Posterior vena cava (tissue), 2 donors: Measurements from ENCODE around the gene ASB3. TPM values are rescaled to one million over a fixed set of nuclear protein-coding genes. Genes with fewer than 3 reads are reported as not detected.
"Not testable (repeated sequence)": the region's sequence is repeated elsewhere in the genome, so short reads cannot be mapped to it uniquely, and the experiment has no call there.

Source experiments
- DNase-seq: peaks from one replicate; pipeline ENCODE4 v3.0.0-alpha.2; 2020; ENCODE audit warnings: low spot score
- intact Hi-C, 2 donors: fragments of 100-400 bp; cut with DNase I; formaldehyde crosslinking; loops; one replicate each; pipeline versions ENCODE4 v1.14.1 to v1.14.2; 2022 to 2023
- total RNA-seq, 2 donors: library from RNA; stranded (reverse); fragmentation: NEBNext Ultra II Directional; extraction: Animal tissue kit (Norgen Biotek cat#: 25700); gene quantifications; one replicate each; pipeline ENCODE4 v1.2.1, GENCODE V29; 2021
- donor health status: DM: yes; HTN: yes; CAD: no.
- donor health status: DM: yes; HTN: yes; CAD: no.

Gene ASB3
- total RNA-seq, 2 donors from 2014 or later = 12.4 to 13.0 TPM

DNA sequence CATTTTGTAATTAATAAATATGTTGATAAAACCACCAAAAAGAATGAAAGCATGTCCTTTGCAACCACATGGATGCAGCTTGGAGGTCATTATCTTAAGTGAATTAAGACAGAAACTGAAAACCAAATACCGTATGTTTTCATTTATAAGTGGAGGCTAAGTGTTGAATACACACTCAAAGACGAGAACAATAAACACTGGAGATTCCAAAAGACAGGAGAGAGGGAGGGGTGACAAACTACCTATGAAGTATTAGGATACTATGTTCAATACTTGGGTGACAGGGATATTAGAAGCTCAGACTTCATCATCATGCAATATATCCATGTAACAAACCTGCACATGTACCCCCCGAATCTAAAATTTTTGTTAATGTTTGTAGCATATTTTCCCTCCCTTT lies 7.1 kb upstream of the ASB3 start:
- DNase-seq = no peak
- intact Hi-C loops = no loop called here

GRCh38 chr2:53793261-53793660 lies 6.5 kb upstream of the ASB3 start:
- no peak for DNase-seq

GRCh38 chr2:53787614-53788289 lies 999 bp upstream of the ASB3 start:
- no peak for DNase-seq
- intact Hi-C loops = no loop called here

More at GRCh38 chr2:53793261-53793660, 6.5 kb upstream of the ASB3 start:
- intact Hi-C loops = no loop called here

DNA sequence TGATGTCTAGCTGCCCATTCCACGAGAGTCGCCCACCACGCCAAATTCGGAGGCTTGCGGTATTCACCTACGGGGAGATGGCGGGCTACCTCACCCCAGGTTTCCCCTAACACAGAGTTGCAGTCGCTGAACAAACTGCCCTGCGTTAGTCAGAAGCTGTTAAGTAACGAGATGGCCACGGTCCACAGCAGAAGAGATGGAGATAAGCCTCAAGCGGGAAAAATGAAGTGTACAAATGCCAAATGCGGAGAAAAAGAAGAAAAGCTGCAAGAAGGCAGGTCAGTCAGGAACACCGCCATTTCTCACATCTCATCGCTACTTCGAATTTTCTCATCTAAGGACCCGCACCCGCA lies 425 bp downstream of the ASB3 start:
- no peak for DNase-seq
- intact Hi-C loops = no loop called here

DNA sequence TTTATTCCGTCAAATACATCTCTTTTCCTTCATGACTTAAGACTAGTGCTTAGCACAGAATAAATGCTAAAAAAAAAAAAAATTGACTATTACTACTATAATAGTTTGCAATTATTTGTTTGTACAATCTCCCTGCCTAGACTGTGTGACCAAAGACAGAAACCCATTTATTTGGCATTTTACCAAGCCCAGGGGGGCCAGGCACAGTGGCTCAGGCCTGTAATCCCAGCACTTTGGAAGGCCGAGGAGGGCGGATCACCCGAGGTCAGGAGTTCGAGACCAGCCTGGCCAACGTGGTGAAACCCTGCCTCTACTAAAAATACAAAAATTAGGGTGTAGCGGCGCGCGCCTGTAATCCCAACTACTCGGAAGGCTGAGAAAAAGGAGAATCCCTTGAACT lies 1.4 kb downstream of the ASB3 start:
- no peak for DNase-seq

GRCh38 chr2:53784436-53784835 lies 2.3 kb downstream of the ASB3 start:
- no peak for DNase-seq
- intact Hi-C loops = no loop called here

More for the DNA sequence above, 1.4 kb downstream of the ASB3 start:
- intact Hi-C loops = no loop called here

GRCh38 chr2:53782676-53783075 lies 4.1 kb downstream of the ASB3 start:
- intact Hi-C loops = no loop called here
- no peak for DNase-seq

DNA sequence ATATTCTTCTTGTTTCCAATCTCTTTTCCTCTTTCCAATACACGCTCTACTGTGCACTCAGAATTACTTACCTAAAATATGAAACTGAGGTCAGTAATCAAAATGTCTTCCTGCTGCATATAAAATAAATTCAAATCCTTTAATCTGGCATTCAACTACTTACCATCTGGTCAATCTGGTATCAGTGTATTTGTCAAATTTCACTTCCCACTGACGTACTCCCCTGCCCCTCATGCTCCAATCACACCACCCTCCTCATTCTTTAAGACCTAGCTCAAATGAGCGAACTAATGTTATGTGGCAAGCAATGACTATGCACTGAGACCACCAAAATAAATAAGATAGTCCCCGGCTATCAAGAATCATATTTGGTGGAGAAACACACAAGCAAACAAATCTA lies 6.7 kb downstream of the ASB3 start:
- no peak for DNase-seq
- intact Hi-C loops = no loop called here

DNA sequence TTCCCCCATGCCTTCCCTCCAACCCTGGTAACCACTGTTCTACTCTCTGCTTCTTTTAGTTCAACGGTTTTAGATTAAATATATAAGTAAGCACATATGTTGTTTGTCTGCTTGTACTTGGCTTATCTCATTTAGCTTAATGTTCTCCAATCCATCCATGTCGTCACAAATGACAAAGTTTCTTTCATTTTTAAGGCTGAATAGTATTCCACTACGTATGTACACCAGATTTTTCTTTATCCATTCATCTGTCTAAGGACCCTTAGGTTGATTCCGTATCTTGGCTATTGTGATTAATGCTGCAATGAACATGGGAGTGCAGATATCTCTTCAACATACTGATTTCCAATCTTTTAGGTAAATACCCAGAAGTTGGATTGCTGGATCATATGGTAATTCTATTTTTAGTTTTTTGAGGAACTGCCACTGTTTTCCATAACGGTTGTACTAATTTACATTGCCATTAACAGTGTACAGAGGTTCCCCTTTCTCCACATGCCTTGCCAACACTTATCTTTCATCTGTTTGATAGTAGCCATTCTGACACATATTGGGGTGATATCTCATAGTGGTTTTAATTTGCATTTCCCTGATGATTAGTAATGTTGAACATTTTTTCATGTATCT lies 8.1 kb downstream of the ASB3 start:
- intact Hi-C loops = no loop called here

GRCh38 chr2:53777134-53777533 lies 9.6 kb downstream of the ASB3 start:
- intact Hi-C loops = no loop called here
- no peak for DNase-seq

More for the DNA sequence above, 8.1 kb downstream of the ASB3 start:
- DNase-seq = no peak

GRCh38 chr2:53770264-53770663 lies 16.5 kb downstream of the ASB3 start:
- intact Hi-C loops = no loop called here
- DNase-seq = no peak

GRCh38 chr2:53769318-53769945 lies 17.3 kb downstream of the ASB3 start:
- DNase-seq = no peak
- intact Hi-C loops = loop anchor here in 1 of 2 donors (5.0 kb wide), 1 partner anchor 1728 kb away; no protein-coding TSS in a partner anchor

- intact Hi-C loops = loop anchor here in 1 of 2 donors (5.0 kb wide), 1 partner anchor 1729 kb away; no protein-coding TSS in a partner anchor
- DNase-seq = no peak
Measured at GRCh38 chr2:53768242-53768542, 18.6 kb downstream of the ASB3 start.

DNA sequence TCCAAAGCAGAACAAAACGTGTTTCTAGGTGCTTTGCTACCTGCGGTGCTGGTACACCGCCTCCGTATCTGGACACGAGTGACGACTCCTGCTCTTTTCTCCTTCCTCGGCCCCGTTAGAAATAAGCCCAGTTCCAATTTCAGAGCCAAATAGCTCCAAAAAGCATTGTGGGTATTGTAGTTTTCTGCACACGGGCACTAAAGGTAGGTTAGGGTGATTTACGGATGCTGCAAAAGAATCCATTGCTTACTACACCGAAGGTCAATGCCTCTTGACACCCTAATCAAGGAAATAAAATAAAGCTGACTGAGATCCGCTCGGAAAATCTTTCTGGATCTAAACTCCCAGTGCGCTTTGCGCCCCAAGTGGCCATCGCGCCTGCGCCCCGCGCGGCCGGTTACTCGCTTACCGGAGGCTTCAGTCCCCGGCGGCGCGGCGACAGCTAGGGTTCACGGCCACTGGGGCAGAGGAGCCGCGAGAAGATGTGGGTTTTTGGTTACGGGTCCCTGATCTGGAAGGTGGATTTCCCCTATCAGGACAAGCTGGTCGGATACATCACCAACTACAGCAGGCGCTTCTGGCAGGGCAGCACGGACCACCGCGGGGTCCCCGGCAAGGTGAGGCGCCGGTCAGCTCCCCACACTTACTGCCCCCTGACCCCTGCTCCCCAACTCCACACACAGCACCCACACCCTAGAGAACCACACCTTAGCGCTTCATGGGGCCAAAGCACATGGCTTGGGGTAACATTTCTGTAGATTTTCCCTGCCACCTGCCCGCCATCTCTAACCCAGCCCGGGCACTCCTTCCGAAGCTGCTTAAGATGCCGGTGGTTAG lies 19.1 kb downstream of the ASB3 start, which contains the start of gene CHAC2:
Gene CHAC2, plus strand, starts transcription at position 400 of the 837 bp plus-strand sequence. Its CDS starts 83 bp downstream, at position 483.
- peak; percentile 95 for DNase-seq
- intact Hi-C loops = loop anchor here in 1 of 2 donors (5.0 kb wide), 1 partner anchor 1730 kb away; no protein-coding TSS in a partner anchor

DNA sequence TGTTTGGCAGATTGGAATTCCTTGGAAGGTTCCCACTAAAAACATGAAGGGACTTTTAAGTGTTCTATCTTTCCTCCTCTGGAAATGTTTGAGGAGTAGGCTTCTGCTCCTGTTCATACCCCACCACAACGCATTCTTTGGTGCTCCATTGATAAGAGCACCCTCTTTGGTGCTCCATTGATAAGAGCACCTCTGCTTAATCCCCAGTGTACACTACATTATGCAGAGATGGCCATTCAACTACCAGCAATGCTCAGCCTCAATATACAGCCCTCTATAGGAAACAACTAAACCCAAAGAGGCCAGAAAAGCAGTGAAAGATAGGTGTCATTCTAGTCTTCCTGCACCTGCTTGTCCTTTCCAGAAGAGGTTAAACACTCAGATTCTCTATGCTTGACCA lies 21.0 kb downstream of the ASB3 start:
- intact Hi-C loops = loop anchor here in 1 of 2 donors (5.0 kb wide), 1 partner anchor 1732 kb away; no protein-coding TSS in a partner anchor

GRCh38 chr2:53757206-53757605 lies 29.5 kb downstream of the ASB3 start:
- DNase-seq, intact Hi-C loops: not testable (repeated sequence)

More for the DNA sequence above, 21.0 kb downstream of the ASB3 start:
- no peak for DNase-seq

DNA sequence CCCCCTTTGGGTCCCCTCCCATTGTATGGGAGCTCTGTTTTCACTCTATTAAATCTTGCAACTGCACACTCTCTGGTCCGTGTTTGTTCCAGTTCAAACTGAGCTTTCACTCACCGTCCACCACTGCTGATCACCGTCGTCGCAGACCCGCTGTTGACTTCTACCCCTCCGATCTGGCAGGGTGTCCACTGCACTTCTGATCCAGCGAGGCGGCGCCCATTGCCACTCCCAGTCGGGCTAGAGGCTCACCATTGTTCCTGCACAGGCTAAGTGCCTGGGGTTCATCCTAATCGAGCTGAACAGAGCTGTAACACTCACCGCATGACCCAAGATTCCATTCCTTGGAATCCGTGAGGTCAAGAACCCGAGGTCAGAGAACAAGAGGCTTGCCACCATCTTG lies 30.1 kb downstream of the ASB3 start:
- intact Hi-C loops = no loop called here
- no peak for DNase-seq

- intact Hi-C loops = no loop called here
- no peak for DNase-seq
Measured at GRCh38 chr2:53755121-53755520, 31.6 kb downstream of the ASB3 start.

GRCh38 chr2:53753041-53753440 lies 33.7 kb downstream of the ASB3 start:
- no peak for DNase-seq
- intact Hi-C loops = no loop called here

DNA sequence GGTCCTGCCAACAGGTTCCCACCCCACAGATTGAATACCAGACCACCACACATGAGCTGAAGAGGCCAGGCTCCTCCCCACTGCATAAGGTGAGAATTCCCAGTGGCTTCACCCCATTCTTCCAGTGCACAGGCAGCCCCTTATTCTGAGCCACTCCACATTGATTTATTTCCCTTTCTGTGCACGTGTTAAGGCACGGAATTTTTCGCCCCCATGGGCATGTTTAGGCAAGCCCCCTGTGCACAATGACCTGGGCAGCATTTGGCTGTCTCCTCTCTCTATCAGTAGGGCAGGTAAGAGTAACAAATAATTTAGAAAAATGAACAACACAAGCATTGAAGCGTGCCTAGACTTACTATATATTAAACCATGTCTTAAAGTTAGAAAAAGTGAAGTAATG lies 34.4 kb downstream of the ASB3 start:
- no peak for DNase-seq
- intact Hi-C loops = no loop called here
